Measurements from ENCODE around the gene C9orf50.

The C9orf50 gene

DNA sequence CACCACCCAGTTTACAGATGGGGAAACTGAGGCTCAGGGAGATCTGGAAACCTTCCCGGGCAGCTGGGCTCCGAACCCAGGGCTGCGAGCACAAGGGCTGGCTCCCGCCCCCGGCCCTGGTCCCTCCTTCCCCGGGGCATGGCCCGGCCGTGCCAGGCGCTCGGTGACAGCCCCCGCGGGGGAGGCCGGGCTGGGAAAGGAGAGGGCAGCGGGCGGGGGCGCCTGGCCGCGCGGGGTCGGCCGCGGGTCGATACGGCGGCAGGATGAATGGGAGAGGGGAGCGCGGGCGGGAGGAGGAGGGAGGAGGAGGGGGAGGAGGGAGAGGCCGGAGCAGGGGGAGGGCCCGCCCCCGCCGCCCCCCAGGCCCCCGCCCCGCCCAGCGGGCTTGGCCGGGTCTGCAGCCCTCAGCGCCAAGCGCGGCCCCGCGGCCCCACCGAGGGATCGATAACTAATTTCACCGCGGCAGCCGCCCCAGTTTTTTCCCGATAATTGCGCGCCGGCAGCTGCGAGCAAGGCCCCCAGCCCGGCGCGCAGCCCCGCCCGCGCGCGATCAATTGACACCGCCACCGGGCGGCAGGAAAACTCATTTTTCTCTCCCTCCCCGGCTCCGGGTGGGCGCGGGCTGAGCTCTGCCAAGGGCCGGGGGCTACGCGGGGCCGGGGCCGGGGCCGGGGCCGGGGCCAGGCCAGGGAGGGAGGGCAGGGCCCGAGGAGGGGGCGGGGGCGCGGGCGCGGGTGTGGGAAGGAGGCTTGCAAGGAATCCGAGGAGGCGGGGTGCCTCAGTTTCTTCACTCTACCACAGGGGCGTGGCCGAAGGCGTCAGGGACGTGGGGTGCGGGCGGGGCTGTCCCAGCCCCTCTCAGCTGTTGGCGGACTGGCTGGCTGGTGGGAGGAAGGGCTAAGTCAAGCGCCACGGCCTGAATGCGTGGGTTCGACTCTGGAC is 52.1 kb downstream of the C9orf50 start:
- peak; percentile 81 for DNase-seq

GRCh38 chr9:129567842-129568559 is 52.9 kb downstream of the C9orf50 start:
- peak; percentile 83 for DNase-seq

DNA sequence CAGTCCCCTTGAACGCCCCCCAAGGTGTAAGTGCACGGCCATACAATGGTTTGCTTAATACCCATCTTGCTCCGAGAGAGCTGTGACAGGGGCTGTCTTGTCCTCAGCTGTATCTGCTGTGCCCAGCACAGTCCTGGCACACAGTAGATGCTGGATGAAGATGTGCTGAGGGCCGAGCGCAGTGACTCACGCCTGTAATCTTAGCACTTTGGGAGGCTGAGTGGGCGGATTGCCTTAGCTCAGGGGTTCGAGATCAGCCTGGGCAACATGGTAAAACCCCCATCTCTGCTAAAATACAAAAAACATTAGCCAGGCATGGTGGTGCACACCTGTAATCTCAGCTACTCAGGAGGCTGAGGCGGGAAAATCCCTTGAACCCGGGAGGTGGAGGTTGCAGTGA is 53.6 kb downstream of the C9orf50 start:
- DNase-seq = no peak

GRCh38 chr9:129566563-129567266 is 54.2 kb downstream of the C9orf50 start:
- no peak for DNase-seq

DNA sequence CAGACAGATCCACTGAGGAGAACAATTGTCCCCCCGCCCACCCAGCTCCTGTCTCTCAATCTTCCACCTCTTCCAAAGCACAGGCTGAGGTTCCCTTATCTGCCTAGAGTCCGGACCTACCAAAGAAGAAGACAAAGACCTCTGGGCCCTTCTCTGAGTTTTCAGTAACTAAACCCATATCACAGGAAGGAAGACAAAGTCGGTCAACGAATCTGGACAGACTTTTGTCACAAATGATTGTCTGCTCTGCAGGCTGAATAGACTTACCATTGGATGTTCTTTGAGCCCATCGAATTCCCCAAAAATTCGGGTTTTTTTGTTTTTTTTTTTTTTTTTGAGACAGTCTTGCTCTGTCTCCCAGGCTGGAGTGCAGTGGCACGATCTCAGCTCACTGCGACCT is 58.0 kb downstream of the C9orf50 start:
- no peak for DNase-seq

DNA sequence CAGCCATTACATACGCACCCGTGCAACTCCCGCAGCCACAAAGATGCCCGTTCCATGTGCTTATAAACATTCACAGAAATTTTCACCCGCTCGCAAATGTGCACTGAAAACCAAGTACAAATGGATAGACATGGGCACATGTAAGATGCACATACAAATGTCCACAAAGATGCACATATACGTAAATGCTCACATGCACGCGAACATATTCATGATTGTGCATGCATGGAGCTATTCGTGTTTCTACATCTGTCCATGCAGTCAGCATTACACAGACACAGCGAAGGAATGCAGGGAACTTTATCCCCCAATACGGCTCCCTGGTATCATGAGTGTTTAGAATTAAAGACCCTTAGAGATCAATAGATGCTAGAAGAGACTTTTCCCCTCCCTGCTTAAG is 58.4 kb downstream of the C9orf50 start:
- no peak for DNase-seq

All from islet precursor cell (in vitro differentiated cells).